Mucosa of descending colon (tissue), 3 donors: ENCODE measurements around the gene B3GALNT1. TPM values are rescaled to one million over a fixed set of nuclear protein-coding genes. Genes with fewer than 3 reads are reported as not detected.

Experiments
- ATAC-seq: fragments of 200-7000 bp; cut with Tn5 transposase; one replicate; pipeline ENCODE4 v1.9.1; 2020; ENCODE audit warnings: mild to moderate bottlenecking, moderate library complexity
- DNase-seq, 3 donors: peaks; one replicate each; pipeline ENCODE4 v3.0.0-alpha.2; 2020
- H3K36me3 ChIP-seq: fragments of 200-600 bp; one replicate; pipeline ENCODE4 v1.8.0; 2021; ENCODE audit warnings: low read depth, mild to moderate bottlenecking
- H3K4me1 ChIP-seq: fragments of 200-600 bp; one replicate; pipeline ENCODE4 v1.8.0; 2021; ENCODE audit warnings: low read depth, mild to moderate bottlenecking
- H3K4me3 ChIP-seq: fragments of 200-600 bp; one replicate; pipeline ENCODE4 v1.8.0; 2021; ENCODE audit warnings: mild to moderate bottlenecking
- H3K9me3 ChIP-seq: fragments of 200-600 bp; one replicate; pipeline ENCODE4 v1.8.0; 2021; ENCODE audit warnings: mild to moderate bottlenecking
- intact Hi-C, 2 donors: fragments of 100-400 bp; cut with DNase I in 1 of 2; cut with micrococcal nuclease in 1 of 2; formaldehyde crosslinking; loops; one replicate each; pipeline versions ENCODE4 v1.11.0 to v1.11.1; 2022; cut with DNase I, micrococcal nuclease
- total RNA-seq, 3 donors: library from RNA; stranded (reverse); fragmentation: NEBNext Ultra II Directional in 2 of 3; extraction: Animal tissue kit (Norgen Biotek cat#: 25700) in 2 of 3; gene quantifications; one replicate each; pipeline versions ENCODE4 v1.2.1 to v1.2.4, GENCODE V29; 2021 to 2023
- TF ChIP-seq, protein P1 (sequence below): fragments of 200-600 bp; IDR thresholded peaks from one replicate; pipeline ENCODE4 v1.8.0; 2022; ENCODE audit warnings: antibody characterized with exemption, mild to moderate bottlenecking
- donor health status: DM: no; HTN: no; CAD: no; lungs with moderate emphysema.
- donor health status: DM: no; HTN: no; CAD: no.
- donor health status: DM: no; HTN: yes; CAD: no.

The B3GALNT1 gene
- total RNA-seq, 3 donors from 2014 or later, result 0.29 to 5.1 (median 1.9) TPM

DNA sequence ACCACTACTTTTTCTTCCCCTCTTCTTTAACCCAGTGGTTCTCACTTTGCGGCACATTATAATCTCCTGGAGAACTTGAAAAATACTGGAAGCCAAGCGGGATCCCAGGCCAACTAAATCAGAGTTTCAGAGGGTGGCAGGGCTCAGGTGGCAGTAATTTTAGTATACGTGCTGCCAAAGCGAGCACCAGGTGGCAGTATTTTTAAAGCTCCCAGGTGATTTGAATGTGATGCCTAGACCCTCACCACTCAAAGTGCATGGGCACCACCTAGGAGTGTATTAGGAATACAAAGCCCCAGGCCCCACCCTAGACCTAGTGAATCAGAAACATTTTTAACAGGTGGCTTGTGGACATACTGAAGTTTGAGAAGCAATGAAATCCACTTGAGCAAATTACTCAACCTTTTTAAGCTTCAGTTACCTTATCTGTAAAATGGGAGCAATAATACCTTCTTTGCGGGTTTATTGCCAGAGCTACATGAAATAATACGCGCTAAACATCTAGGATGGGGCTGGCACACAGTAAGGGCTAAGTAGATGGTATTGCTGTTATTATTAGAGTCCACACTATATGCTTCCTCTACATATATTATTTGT is 8.3 kb downstream of the B3GALNT1 start:
- Histone ChIP-seq H3K36me3 (no peaks in the 10 kb centered on the region), H3K4me1 (no peaks in the 10 kb centered on the region), H3K4me3 (no peak overlapping the region), H3K9me3 (no peaks in the 10 kb centered on the region)
- intact Hi-C loops, result no loop called here
- TF ChIP-seq, protein P1, sequence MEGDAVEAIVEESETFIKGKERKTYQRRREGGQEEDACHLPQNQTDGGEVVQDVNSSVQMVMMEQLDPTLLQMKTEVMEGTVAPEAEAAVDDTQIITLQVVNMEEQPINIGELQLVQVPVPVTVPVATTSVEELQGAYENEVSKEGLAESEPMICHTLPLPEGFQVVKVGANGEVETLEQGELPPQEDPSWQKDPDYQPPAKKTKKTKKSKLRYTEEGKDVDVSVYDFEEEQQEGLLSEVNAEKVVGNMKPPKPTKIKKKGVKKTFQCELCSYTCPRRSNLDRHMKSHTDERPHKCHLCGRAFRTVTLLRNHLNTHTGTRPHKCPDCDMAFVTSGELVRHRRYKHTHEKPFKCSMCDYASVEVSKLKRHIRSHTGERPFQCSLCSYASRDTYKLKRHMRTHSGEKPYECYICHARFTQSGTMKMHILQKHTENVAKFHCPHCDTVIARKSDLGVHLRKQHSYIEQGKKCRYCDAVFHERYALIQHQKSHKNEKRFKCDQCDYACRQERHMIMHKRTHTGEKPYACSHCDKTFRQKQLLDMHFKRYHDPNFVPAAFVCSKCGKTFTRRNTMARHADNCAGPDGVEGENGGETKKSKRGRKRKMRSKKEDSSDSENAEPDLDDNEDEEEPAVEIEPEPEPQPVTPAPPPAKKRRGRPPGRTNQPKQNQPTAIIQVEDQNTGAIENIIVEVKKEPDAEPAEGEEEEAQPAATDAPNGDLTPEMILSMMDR, result no peak
- ATAC-seq, result no peak
- DNase-seq, result peak in 1 of 3 donors; percentile 33

GRCh38 chr3:161093895-161094294 is 11.3 kb downstream of the B3GALNT1 start:
- TF ChIP-seq, protein P1, result no peak
- Histone ChIP-seq H3K36me3 (no peaks in the 10 kb centered on the region), H3K4me1 (no peaks in the 10 kb centered on the region), H3K9me3 (no peaks in the 10 kb centered on the region), H3K4me3 (no peak overlapping the region)
- no peak for DNase-seq
- no peak for ATAC-seq
- intact Hi-C loops, result no loop called here

DNA sequence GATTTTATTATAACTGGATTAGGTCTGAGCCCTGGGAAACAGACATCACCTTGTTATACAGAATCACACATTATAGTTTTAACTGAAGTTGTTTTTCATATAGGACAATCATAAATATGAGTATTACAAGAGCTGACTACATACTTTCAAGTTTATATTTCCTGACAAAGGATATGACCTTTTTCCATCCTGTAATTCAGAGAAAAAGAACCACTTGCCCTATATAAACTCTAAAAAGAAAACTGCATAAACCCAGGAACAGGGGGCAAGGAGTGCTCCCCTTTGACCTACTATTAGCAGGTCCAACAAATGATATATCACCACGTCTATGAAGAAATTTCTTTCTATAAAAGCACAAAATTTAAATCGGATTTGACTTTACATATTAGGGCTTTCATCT is 20.9 kb downstream of the B3GALNT1 start:
- no peaks in the 10 kb centered on the region for H3K9me3 ChIP-seq
- no peak overlapping the region for H3K4me3 ChIP-seq
- TF ChIP-seq, protein P1, result no peak
- ATAC-seq, result no peak
- no peaks in the 10 kb centered on the region for H3K36me3 ChIP-seq
- no peaks in the 10 kb centered on the region for H3K4me1 ChIP-seq
- no peak for DNase-seq
- intact Hi-C loops, result no loop called here

GRCh38 chr3:161083131-161083530 is 22.0 kb downstream of the B3GALNT1 start:
- ATAC-seq (no peak), DNase-seq (no peak)
- Histone ChIP-seq H3K9me3 (no peaks in the 10 kb centered on the region), H3K4me1 (no peaks in the 10 kb centered on the region), H3K36me3 (no peaks in the 10 kb centered on the region), H3K4me3 (no peak overlapping the region)
- intact Hi-C loops, result no loop called here
- TF ChIP-seq, protein P1, result no peak

GRCh38 chr3:161082063-161082462 is 23.1 kb downstream of the B3GALNT1 start:
- Histone ChIP-seq H3K4me3 (no peak overlapping the region), H3K36me3 (no peaks in the 10 kb centered on the region), H3K9me3 (no peaks in the 10 kb centered on the region), H3K4me1 (no peaks in the 10 kb centered on the region)
- DNase-seq (no peak), ATAC-seq (no peak)
- intact Hi-C loops, result no loop called here
- TF ChIP-seq, protein P1, result no peak

GRCh38 chr3:161081633-161082032 is 23.5 kb downstream of the B3GALNT1 start:
- intact Hi-C loops, result no loop called here
- Histone ChIP-seq H3K4me3 (no peak overlapping the region), H3K36me3 (no peaks in the 10 kb centered on the region), H3K9me3 (no peaks in the 10 kb centered on the region), H3K4me1 (no peaks in the 10 kb centered on the region)
- ATAC-seq (no peak), DNase-seq (no peak)
- TF ChIP-seq, protein P1, result no peak
